GM18907 (cell line): ENCODE measurements around the gene GPR68.

Experiments
- ATAC-seq: cut with Tn5 transposase; IDR thresholded peaks from one replicate; pipeline ENCODE4 v1.9.1; 2021; ENCODE audit warnings: mild to moderate bottlenecking, moderate library complexity; ENCODE audit not compliant: unreplicated experiment

Gene GPR68, protein sequence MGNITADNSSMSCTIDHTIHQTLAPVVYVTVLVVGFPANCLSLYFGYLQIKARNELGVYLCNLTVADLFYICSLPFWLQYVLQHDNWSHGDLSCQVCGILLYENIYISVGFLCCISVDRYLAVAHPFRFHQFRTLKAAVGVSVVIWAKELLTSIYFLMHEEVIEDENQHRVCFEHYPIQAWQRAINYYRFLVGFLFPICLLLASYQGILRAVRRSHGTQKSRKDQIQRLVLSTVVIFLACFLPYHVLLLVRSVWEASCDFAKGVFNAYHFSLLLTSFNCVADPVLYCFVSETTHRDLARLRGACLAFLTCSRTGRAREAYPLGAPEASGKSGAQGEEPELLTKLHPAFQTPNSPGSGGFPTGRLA

DNA sequence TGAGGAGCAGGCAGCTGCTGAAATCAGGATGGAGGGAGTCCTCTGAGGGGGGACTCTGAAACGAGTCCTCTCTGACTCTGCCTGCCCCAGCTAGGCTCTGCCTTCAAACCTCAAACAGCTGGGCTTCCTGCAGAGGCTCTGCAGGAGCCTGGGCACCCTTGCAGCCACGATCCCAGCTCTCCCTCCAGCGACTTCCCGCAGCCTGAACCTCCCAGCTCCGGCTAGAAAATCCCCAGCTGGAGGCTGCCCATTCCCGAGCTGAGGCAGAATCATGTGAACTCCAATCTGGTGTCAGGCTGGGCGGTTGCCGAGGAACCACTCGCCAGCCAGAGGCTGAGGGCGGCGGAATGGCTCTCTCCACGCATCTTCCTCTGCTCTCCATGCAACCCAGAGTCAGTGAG is at the start of gene GPR68:
TSS of gene GPR68 (minus strand) at position 204 of the 401 bp plus-strand sequence. CDS start 9,654 bp downstream, outside the sequence.
- ATAC-seq = no peak

DNA sequence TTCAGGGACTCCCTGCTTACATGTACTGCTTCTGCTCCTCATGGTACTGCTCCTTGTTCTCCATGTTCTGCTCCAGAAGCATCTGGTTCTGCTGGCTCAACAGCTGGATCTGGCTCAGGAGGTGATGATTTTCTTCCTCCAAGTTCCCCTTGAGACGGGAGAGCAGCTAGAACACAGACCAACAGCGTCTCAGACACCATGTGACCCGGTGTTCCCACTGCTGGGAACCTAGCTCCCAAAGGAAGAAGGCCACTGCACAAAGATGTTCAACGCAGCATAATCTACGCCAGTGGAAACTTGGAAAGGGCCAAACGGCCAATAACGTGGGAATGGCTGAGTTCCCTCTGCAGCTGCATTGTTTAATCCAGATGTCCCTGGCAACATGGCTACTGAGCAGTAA is 49.6 kb upstream of the GPR68 start:
- no peak for ATAC-seq

DNA sequence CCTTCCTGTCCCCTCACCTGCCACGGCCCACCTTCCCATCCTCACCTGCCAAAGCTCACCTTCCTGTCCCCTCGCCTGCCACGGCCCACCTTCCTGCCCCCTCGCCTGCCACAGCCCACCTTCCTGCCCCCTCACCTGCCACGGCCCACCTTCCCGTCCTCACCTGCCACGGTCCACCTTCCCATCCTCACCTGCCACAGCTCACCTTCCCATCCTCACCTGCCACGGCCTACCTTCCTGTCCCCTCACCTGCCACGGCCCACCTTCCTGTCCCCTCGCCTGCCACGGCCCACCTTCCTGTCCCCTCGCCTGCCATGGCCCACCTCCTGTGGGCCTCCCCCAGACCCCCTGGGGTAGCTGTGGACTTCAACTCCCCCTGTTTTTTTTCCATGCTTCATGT is 48.8 kb upstream of the GPR68 start:
- no peak for ATAC-seq

DNA sequence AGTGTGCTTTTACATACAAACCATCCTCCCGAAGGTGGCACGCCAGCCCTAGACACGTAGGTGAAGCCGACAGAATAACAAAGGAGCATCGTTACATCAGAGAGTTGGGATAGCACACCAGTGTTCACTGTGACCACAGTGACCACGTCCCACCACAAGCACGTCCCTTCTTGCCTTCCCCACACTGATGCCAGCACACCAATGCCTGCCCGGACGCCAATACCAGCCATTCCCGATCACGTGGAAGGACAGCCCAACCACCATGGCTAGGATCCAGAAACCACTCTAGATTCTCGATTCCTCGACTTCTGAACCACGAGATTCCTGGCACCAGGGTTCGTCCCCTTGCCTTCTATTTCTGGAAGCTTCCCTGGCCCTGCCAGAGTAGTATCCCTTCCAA is 48.0 kb upstream of the GPR68 start:
- ATAC-seq = no peak

DNA sequence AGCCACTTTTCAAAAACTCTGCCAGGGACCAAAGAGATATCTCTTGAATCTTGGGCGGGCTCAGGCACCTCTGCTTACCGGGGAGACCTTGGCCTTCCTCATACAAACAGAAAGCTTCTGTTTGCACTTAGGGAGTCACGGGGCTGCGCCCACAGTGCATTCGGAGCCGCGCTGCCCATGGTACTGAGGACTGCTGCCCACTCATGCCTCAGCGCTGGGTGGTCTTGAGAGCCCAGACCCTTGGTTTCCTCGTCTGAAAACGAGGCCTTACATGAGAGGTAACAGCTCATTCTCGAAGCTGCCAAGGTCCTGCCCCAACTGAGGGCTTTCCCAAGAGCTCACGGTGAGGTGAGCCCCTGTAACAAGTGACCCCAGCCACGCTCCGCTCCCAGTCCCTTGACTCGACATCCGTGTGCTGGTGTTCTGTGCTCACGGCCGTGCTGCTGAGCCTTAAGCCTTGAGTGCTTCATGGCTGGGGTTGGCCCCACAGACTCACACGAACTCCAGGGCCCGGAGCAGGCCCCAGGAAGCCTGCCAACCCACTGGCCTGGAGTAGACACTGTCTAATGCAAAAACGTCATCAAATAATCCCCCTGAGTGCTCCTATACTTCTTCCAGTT is 47.4 kb upstream of the GPR68 start:
- ATAC-seq = no peak

DNA sequence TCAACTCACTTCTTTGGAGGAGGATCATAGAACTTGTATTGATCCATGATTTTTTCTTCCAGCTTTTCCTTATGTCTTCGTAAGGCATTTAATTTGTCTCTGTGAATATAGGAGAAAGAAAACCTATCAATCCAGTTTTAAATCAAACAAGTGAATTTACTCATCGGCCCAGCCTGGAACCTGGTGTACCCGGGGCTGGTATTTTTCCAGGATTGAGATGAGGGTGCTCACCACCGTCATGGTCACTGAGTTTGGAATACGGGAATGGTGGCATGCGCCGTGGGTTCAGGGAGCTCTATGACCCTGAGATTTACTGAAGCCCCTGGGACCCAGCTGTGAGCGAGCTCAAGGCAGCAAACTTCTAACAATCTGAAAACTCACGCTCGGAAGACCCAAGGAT is 46.5 kb upstream of the GPR68 start:
- ATAC-seq = no peak

DNA sequence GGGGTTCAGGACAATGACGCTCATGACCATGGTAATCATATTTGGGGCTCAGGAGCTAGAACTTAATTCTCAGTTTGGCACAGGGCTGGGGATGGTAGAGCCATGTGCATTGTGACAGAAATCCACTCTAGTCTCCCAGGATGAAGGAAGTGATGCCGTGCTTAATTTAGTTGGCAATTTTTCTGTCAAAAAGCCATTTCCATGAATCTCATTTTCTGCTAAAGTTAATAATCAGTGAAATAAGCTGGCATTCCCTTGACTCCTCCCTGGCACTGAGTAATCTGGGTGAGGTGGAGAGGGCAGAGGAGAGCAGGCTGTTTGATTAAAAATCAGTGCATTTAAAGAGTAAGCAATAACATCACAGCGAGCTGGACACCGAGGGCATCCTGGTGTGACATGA is 45.0 kb upstream of the GPR68 start:
- no peak for ATAC-seq

DNA sequence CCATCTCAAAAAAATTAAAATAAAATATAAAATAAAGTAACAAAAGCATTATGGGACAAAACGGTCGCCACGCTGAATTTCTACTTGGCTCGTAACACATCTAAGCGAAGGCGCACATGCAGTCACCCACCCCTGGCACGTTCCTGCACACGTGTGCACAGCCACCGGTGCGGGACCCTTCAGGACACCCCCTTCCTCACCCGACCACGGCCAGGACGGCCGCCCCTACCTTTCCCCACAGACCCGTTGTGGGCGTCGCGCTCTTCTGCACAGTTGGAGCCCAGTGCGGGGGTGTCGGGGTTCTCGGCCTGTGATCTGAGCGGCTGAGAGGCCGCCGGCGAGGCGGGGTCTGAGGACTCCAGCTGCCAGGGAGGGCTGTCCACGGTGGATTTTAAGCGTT is 44.4 kb upstream of the GPR68 start:
- no peak for ATAC-seq

DNA sequence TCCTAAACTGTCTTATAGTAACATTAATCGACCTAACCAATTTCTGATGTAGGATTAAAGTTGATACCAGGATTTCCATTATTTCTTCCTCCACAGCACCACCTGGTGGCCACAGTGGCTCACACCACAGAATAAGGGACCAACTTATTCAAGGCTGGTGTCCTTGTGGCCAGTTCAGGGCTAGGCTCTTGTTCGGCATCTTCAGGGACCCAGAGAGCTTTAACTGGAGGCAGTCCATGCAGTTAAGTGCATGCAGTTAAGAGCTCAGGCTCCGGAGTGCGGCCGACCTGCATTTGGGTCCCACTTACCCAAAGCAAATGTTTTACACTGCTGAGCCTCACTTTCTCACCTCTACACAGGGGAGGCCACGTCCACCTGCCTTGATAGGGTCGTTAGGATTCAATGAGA is 42.0 kb upstream of the GPR68 start:
- no peak for ATAC-seq

DNA sequence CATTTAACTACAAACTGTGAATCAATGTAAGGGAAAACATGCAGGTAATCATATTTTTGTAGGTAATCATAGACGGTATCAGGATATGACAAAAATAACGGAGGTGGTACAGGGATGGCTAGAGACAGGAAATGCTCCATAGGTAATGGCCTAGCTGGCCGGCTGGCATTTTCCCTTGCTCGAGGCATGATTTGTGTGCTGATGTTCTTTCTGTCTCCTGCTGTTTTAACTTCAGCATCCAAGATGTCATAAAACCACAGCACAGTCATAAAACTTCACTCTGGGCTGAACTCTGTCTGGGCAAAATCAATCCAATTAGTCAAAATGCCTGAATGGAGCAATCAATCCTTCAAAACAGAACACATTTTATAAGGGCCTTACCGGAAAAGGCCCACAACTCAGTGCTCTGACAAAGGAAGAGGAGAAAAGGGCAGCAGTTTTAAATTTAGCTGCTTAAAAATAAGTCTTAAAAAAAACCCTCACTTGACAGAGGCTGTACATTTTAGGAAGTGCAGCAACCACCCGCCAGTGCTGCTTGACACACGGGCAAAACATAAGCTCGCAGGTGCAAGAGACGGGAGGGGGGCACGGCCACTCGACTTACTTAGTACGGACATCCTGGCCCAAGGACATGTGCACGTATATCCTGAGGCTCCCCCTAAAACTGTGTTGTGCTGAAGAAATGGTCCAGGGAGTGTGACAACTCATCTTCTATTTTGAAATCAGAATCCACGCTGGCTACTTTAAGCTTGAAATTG is 40.5 kb upstream of the GPR68 start:
- ATAC-seq = no peak

DNA sequence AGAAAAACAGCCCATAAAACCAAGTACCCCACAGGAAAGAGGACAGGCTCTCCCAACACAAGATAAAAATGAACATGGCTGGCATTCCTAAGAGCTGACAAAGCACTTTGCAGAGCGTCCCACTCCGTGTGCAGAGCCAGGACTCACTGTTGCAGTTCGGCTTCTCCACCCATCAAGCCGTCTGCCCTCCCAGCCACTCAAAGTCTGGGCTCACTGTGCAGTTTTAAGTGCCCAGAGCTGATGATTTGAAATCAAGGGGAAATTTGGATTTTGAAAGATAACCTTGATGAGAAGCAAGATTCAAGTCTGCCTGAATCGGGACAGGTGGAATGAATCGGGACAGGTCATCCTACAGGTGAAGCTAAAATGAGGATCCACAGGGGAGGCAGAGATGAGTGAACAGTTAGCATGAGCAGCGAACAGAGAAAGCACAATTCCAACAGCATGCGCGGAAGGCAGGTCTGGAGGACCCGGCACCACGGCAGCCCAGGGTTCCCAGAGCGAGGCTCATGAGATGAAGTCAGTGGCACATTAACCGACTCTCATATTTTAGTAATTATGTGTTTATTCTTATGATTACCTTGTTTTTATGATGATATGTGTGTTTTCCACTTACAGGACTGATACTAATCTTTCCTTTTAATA is 39.8 kb upstream of the GPR68 start:
- ATAC-seq = no peak

DNA sequence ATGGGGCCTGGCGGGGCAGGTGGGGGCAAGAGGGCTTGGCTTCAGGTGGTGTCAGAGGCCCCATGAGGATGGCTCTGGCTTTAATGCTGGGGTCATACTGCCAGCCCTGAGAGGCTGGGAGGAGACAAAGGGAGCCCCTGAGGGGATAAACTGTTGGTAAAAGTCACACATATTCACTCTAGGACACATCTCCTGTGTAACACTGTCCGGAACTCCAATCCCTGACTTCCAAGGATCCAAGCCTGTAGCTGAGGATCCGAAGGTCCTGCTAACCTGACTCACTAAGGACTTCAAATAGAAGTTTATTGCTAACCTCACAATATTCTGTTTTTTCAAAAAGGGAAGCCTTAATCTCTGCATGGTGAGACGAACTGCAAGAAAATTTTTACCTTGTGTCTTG is 39.2 kb upstream of the GPR68 start:
- no peak for ATAC-seq

DNA sequence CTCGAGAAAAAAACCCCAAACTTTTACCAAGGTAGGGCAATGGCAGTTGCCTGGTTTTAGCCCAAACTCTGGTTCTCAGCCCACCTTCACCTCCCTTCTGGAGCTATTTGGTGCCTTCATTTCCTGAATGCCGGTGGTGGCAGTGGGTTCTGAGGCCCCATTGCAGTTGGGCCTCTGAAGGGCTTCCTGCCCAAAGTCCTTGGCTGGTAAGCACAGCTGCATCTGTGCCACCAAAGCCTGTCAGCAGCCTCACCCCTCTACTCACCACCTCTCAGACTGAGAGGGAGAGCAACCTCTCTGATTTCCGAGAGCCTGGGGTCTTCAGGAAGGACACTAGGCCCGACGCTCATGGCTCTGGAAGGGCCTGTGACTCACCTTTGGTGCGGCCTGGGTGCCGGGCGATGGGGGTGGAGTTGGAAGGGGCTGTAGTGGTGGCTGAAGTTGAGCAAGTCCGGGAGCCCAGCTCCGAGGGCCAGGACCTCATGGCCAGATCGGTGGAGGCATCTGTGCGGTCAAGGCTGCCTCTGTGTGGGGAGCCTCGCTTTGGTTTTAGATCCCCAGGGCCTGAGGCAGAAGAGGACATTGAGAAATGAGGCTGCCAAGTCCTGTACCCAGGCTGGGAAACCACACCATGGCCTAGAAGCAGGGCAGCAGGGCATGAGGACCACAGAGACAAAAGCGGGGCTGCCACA is 38.6 kb upstream of the GPR68 start:
- ATAC-seq = no peak

DNA sequence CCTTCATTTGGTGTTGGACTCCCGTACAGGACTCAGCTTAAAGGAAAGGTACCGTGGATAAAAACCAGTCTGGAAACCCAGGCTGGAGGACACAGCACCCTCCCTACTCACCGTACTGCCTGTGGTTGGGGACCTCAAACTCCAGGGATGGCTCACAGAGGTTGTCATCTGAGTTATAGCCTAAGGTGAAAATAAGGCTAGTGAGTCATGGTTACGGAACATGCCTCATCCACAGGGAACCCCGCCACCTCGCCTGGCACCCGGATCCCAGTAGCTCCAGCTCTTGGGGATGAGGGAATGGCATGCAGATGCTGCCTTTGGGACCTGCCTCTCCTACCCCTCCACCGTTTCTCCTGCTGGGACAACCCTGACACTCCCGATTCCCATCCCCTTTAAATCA is 36.8 kb upstream of the GPR68 start:
- ATAC-seq = no peak

DNA sequence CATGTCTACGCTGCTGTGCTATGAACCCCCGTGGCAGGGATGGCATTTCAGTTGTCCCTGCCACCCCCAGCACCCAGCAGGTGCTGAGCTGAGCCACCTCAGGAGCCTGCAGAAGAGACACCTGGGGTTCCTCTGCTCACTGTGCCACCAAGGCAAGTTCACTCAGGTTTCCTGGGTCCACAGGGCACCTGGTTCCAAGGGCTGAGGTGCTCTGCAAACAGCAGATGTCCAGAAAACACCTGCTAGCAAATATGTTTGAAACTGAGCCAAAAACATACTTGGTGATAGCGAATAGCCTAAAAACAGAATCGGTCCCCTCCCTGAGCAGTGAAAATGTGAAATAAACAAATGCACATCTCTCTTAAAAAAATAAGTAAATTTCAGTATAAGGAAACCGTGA is 35.6 kb upstream of the GPR68 start:
- ATAC-seq = no peak

DNA sequence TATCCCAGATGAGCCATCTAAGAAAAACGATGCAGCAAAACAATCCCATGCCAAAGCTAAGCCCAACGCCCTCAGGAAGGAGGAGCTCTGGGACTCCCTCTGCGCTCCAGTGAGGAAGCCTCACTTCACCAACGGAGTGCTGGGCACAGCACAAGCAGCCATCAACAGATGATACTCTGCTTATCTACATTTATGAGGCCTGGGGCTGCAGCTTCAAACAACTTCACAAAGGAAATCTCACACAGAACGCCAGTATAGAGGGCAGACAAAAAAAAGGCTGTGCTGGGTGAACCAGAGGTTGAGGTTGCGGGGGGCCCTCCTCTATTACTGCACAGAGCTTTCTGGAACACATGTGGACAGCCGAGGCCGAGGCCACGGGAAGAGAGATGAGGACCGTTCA is 34.9 kb upstream of the GPR68 start:
- no peak for ATAC-seq

DNA sequence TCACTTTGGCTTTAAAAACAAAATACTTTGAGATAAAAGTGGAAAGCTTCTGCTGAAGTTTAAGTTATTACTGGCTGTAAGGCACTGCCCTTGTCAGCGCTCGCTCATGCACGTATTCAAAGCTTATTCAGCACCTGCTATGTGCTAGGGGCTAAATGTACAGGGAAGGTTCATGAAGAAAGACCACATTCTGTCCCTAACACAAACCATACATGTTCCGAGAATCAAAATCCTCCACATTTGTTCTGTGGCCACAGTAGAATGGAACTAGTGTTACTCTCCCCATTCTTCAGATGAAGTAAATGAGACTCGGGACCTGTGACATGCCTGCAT is 33.8 kb upstream of the GPR68 start:
- ATAC-seq = no peak

DNA sequence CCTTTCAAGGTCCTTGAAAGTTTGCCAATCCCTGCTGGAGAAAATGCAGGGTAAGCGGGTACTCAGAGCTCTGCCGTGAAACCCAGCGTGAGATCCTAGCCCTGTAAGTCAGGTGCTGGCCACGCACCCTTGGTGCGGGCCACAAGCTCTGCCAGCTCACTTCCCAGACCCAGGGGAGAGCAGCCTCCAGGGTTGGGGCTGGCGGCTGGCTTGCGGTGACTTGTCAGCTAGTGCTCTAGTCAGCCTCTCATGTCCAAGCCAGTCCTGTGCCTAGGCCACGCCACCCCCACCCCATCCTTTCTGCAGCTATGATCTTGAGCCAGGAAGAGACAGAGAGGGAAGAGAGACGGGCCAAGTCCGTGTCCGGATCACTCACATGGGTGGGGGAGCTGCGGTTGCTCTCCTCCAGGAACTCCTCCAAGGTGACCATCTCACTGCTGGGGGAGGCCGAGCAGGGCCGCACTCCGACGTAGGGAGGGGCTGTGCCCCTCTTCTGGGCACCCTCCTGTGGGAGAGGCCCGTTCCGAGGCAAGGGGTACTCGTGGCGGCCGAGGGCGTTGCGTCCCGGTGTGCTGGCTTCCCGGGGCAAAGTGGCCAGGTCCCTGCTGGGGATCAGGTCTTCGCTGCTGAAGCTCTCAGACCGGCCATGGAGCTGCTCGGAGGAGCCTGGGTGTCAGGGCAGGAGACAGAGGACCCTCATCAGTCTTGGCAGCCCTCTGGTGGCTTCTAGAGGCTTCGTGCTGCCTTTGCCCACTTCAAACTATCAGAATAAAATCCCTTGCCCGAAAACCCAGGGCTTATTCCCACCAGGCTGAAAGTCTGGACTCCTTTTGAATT is 33.3 kb upstream of the GPR68 start:
- ATAC-seq = no peak

DNA sequence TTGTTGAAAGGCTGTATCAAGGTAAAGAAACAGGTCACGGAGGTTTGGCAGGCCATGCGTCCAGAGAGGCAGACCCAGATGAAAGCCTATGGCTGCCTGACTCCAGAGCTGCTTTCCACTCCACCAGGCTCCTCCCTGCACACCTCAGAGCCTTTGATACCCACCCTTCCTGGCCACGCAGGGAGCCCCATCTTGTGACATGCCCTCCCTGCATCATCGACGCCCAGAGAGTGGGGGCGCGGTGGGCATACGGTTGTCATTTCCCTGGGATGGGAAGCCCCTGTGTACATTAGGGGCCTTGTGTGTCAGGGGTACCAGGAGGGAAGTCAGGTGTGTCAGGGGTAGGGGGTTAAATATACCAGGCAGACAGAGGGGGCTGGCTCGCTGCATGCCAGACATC is 30.3 kb upstream of the GPR68 start:
- ATAC-seq = no peak

DNA sequence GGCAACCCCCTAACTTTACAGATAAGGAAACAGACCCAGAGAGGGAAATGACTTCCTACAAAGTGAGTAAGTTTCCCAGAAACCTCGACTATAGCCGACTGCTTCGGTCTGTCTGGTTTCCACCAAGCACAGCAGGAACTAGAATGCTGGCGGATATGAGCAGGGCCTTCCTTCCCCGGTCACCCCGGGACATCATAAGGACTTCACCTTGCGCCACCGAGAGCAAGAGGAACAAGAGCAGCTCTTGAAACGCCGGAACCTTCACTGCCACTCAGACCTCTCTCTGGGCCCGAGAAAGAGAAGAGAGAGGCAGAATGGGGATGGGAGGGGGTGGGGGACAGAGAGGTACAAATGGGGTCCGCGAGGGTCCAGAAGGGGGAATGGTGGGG is 29.4 kb upstream of the GPR68 start:
- no peak for ATAC-seq
